ENCODE data around the gene DPH6.

DNA sequence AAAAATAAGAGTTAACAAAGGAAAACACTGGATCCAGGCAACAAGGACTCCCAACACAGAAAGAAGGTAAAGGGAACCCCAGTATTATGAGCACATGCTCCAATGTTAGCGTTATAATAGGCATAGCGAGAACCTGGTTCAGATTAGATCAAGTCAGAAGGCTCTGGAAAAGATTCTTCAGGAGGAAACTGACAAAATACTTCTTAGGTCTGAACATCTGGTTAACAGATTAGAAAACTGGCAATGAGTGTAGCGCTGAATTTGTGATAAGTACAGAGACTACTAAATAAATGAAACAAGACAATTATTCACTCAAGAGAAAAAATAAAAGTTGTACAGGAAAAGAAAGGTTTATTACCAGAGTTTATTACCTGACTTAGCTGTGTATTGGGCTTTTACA is 146.1 kb downstream of the DPH6 start:
- TF ChIP-seq, protein P1, sequence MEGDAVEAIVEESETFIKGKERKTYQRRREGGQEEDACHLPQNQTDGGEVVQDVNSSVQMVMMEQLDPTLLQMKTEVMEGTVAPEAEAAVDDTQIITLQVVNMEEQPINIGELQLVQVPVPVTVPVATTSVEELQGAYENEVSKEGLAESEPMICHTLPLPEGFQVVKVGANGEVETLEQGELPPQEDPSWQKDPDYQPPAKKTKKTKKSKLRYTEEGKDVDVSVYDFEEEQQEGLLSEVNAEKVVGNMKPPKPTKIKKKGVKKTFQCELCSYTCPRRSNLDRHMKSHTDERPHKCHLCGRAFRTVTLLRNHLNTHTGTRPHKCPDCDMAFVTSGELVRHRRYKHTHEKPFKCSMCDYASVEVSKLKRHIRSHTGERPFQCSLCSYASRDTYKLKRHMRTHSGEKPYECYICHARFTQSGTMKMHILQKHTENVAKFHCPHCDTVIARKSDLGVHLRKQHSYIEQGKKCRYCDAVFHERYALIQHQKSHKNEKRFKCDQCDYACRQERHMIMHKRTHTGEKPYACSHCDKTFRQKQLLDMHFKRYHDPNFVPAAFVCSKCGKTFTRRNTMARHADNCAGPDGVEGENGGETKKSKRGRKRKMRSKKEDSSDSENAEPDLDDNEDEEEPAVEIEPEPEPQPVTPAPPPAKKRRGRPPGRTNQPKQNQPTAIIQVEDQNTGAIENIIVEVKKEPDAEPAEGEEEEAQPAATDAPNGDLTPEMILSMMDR (IDR thresholded peaks at IDR 0.05) = no peak
- TF ChIP-seq POLR2A (IDR thresholded peaks at IDR 0.05) (no peak), EP300 (IDR thresholded peaks at IDR 0.05) (no peak), POLR2AphosphoS5 (IDR thresholded peaks at IDR 0.05) (no peak)

Data from suprapubic skin (tissue), 4 donors.